HEK293 (cell line): ENCODE results near the gene LRRC72.

Source experiments
- CTCF ChIP-seq: fragments of 450-650 bp; formaldehyde crosslinking; IDR thresholded peaks from 2 replicates; pipeline ENCODE4 v1.5.1; 2016; ENCODE audit warnings: missing biosample characterization, missing genetic modification characterization
- TCF7L2 ChIP-seq: IDR thresholded peaks from 2 replicates; pipeline ENCODE4 v1.6.1; 2011; ENCODE audit warnings: low read depth, mild to moderate bottlenecking, inconsistent platforms, low read length, moderate library complexity, borderline replicate concordance
- TSHZ1 ChIP-seq: fragments of 450-650 bp; formaldehyde crosslinking; IDR thresholded peaks from 2 replicates; pipeline ENCODE4 v1.5.1; 2016; ENCODE audit warnings: missing biosample characterization, missing genetic modification characterization, borderline replicate concordance
- ZEB2 ChIP-seq: fragments of 450-650 bp; formaldehyde crosslinking; IDR thresholded peaks from 2 replicates; pipeline ENCODE4 v1.5.1; 2016; ENCODE audit warnings: missing biosample characterization, missing genetic modification characterization
- ZNF174 ChIP-seq: fragments of 450-650 bp; formaldehyde crosslinking; IDR thresholded peaks from 2 replicates; pipeline ENCODE4 v1.5.0; 2017; ENCODE audit warnings: missing biosample characterization, mild to moderate bottlenecking, missing genetic modification characterization
- ZNF24 ChIP-seq: fragments of 450-650 bp; formaldehyde crosslinking; IDR thresholded peaks from 2 replicates; pipeline ENCODE4 v1.5.1; 2016; ENCODE audit warnings: missing biosample characterization, missing genetic modification characterization
- ZNF292 ChIP-seq: fragments of 450-650 bp; formaldehyde crosslinking; IDR thresholded peaks from 2 replicates; pipeline ENCODE4 v1.5.1; 2016; ENCODE audit warnings: low read depth, missing biosample characterization, missing genetic modification characterization, borderline replicate concordance
- ZNF658 ChIP-seq: fragments of 450-650 bp; formaldehyde crosslinking; IDR thresholded peaks from 2 replicates; pipeline ENCODE4; 2016; ENCODE audit warnings: missing biosample characterization, missing genetic modification characterization
- ZNF747 ChIP-seq: fragments of 450-650 bp; formaldehyde crosslinking; IDR thresholded peaks from 2 replicates; pipeline ENCODE4 v1.5.1; 2016; ENCODE audit warnings: missing biosample characterization, missing genetic modification characterization
- TF ChIP-seq, protein P1 (sequence below): fragments of 450-650 bp; formaldehyde crosslinking; IDR thresholded peaks from 2 replicates; pipeline ENCODE4 v1.5.1; 2016; ENCODE audit warnings: missing biosample characterization, missing genetic modification characterization, low read depth
- TF ChIP-seq, protein P2 (sequence below): fragments of 450-650 bp; formaldehyde crosslinking; conservative IDR thresholded peaks from 2 replicates; pipeline ENCODE4 v1.5.1; 2016; ENCODE audit warnings: low read depth, missing biosample characterization, missing genetic modification characterization

- no peak for TF ChIP-seq TSHZ1 (tag by site-specific recombination)
- TF ChIP-seq, protein P1, sequence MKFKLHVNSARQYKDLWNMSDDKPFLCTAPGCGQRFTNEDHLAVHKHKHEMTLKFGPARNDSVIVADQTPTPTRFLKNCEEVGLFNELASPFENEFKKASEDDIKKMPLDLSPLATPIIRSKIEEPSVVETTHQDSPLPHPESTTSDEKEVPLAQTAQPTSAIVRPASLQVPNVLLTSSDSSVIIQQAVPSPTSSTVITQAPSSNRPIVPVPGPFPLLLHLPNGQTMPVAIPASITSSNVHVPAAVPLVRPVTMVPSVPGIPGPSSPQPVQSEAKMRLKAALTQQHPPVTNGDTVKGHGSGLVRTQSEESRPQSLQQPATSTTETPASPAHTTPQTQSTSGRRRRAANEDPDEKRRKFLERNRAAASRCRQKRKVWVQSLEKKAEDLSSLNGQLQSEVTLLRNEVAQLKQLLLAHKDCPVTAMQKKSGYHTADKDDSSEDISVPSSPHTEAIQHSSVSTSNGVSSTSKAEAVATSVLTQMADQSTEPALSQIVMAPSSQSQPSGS (tag by site-specific recombination): no peak
- no peak for TF ChIP-seq ZNF24
- TF ChIP-seq CTCF: no peak
- TF ChIP-seq ZNF174 (tag by site-specific recombination): no peak
- TF ChIP-seq ZEB2 (tag by site-specific recombination): no peak
- TF ChIP-seq ZNF658: no peak
- no peak for TF ChIP-seq ZNF292 (tag by site-specific recombination)
- TF ChIP-seq TCF7L2: no peak
- TF ChIP-seq ZNF747 (tag by site-specific recombination): no peak
- TF ChIP-seq, protein P2, sequence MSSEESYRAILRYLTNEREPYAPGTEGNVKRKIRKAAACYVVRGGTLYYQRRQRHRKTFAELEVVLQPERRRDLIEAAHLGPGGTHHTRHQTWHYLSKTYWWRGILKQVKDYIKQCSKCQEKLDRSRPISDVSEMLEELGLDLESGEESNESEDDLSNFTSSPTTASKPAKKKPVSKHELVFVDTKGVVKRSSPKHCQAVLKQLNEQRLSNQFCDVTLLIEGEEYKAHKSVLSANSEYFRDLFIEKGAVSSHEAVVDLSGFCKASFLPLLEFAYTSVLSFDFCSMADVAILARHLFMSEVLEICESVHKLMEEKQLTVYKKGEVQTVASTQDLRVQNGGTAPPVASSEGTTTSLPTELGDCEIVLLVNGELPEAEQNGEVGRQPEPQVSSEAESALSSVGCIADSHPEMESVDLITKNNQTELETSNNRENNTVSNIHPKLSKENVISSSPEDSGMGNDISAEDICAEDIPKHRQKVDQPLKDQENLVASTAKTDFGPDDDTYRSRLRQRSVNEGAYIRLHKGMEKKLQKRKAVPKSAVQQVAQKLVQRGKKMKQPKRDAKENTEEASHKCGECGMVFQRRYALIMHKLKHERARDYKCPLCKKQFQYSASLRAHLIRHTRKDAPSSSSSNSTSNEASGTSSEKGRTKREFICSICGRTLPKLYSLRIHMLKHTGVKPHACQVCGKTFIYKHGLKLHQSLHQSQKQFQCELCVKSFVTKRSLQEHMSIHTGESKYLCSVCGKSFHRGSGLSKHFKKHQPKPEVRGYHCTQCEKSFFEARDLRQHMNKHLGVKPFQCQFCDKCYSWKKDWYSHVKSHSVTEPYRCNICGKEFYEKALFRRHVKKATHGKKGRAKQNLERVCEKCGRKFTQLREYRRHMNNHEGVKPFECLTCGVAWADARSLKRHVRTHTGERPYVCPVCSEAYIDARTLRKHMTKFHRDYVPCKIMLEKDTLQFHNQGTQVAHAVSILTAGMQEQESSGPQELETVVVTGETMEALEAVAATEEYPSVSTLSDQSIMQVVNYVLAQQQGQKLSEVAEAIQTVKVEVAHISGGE (tag by site-specific recombination): no peak
These were observed 22.6 kb upstream of the LRRC72 start for GRCh38 chr7:16504019-16504418.
